ENCODE measurements around the gene RANBP1. TPM values are rescaled to one million over a fixed set of nuclear protein-coding genes. Genes with fewer than 3 reads are reported as not detected.

Gene RANBP1
- total and polyA plus RNA-seq, 2 of the 8 experiments (the other 6 are each of a cell fraction or from before 2014, with no cell fraction given), result 343 to 484 TPM

- no peak for TF ChIP-seq PHF8 (conservative IDR thresholded peaks at IDR 0.05; ENCODE audit: low read depth, low read length)
- no peak overlapping the region for H3K9ac ChIP-seq (replicated peaks in 1 of 4; ENCODE audit: extremely low read depth in 1 of 4, low read depth in 3 of 4, low read length in 3 of 4)
- H2BK15ac ChIP-seq (ENCODE audit: low read length), result no peak overlapping the region
- no peak overlapping the region for H4K8ac ChIP-seq (ENCODE audit: extremely low read depth, insufficient read depth, low read length)
- peaks cover 17 to 50% of the 10 kb centered on the region in 2 experiments for H4K20me1 ChIP-seq (replicated peaks in 1 of 2; ENCODE audit: control insufficient read depth in 1 of 2, insufficient read depth in 2 of 2, low read length in 2 of 2)
- H3K23ac ChIP-seq (ENCODE audit: insufficient read length), result no peak overlapping the region
- H2AK5ac ChIP-seq (ENCODE audit: low read depth, low read length), result no peak overlapping the region
- no peak overlapping the region for H3K27ac ChIP-seq (ENCODE audit: low read depth, low read length)
- no peak overlapping the region for H2BK20ac ChIP-seq (ENCODE audit: low read length)
- no peaks in the 10 kb centered on the region for H3K4me1 ChIP-seq (replicated peaks in 1 of 4; ENCODE audit: control insufficient read depth in 3 of 4, insufficient read depth in 4 of 4, low read length in 3 of 4)
- no peak overlapping the region for H3K4me2 ChIP-seq (ENCODE audit: insufficient read depth in 1 of 2, low read depth in 2 of 2, low read length in 2 of 2)
- no peak overlapping the region for H4K5ac ChIP-seq (ENCODE audit: insufficient read length, low read depth, low read length)
- no peak overlapping the region for H2AFZ ChIP-seq (ENCODE audit: low read length)
- no peak overlapping the region for H3K56ac ChIP-seq (replicated peaks; ENCODE audit: insufficient read length, low read depth, low read length)
- CTCF ChIA-PET (ENCODE audit: partially characterized antibody), result interaction anchor here (0.9 to 3.3 kb wide), 8 partner anchors 9 to 142 kb away, joined by 3 to 16 read pairs (median 3); partner anchors contain the start of gene RANBP1
- DNase-seq (ENCODE audit: low read depth in 1 of 2, low spot score in 2 of 2) (no peak), FAIRE-seq (no peak)
- no peak overlapping the region for H2BK120ac ChIP-seq (replicated peaks; ENCODE audit: low read depth, low read length)
- no peak overlapping the region for H3K18ac ChIP-seq (ENCODE audit: extremely low read depth, low read length)
- H3K14ac ChIP-seq (ENCODE audit: insufficient read length), result no peak overlapping the region
- peaks cover 9% of the 10 kb centered on the region for H3K79me1 ChIP-seq (ENCODE audit: low read depth, low read length)
- H2BK5ac ChIP-seq (ENCODE audit: low read depth, low read length), result no peak overlapping the region
- H2BK12ac ChIP-seq (ENCODE audit: low read depth, low read length), result no peak overlapping the region
- H3K36me3 ChIP-seq (ENCODE audit: control insufficient read depth in 2 of 4, insufficient read depth in 4 of 4, low read length in 3 of 4), result peaks cover 56 to 73% (median 60%) of the 10 kb centered on the region in 4 experiments
- no peaks in the 10 kb centered on the region for H3K9me3 ChIP-seq (ENCODE audit: insufficient read depth in 2 of 2, low read depth in 1 of 2, low read length in 1 of 2)
- H3K23me2 ChIP-seq (ENCODE audit: low read depth, low read length), result no peaks in the 10 kb centered on the region
- H3K27me3 ChIP-seq (replicated peaks in 1 of 4; ENCODE audit: control insufficient read depth in 3 of 4, extremely low read depth in 1 of 4, insufficient read depth in 3 of 4, low read length in 3 of 4), result no peaks in the 10 kb centered on the region
- H3K4ac ChIP-seq (replicated peaks; ENCODE audit: insufficient read length, low read depth, low read length), result no peak overlapping the region
- 95% methylated on average over 7 of the region's 7 CpGs; no CpG with 5 or more reads in 1 of the 2 experiments for WGBS, 2 experiments (ENCODE audit: extremely low coverage in 1 of 2, insufficient coverage in 1 of 2, insufficient read length in 1 of 2, insufficient replicate concordance in 2 of 2, low coverage in 1 of 2, low lambda C conversion rate in 2 of 2, missing lambda C conversion rate in 1 of 2)
- peaks cover 0 to 9% of the 10 kb centered on the region in 2 experiments; a peak in 2 of 4 replicates for H3K79me2 ChIP-seq (ENCODE audit: control insufficient read depth in 1 of 2, insufficient read depth in 2 of 2, low read length in 2 of 2)
- no peak overlapping the region for H4K91ac ChIP-seq (replicated peaks; ENCODE audit: insufficient read length, low read length)
- H3K4me3 ChIP-seq (ENCODE audit: extremely low read depth in 1 of 4, insufficient read depth in 2 of 4, low read depth in 3 of 4, low read length in 4 of 4), result no peak overlapping the region
- POLR2A ChIA-PET (ENCODE audit: partially characterized antibody), result interaction anchor here (1.1 to 29.4 kb wide), 7 partner anchors 4 to 133 kb away, joined by 3 to 598 read pairs (median 8); partner anchors contain the start of genes RANBP1 and TRMT2A
Measured at GRCh38 chr22:20107471-20107901, 8.4 kb upstream of the RANBP1 start.

All from H1 (cell line).